Rectal smooth muscle tissue (tissue), 1 donor: ENCODE measurements around the gene LRRC19.

Source experiments
- H3K27ac ChIP-seq: one replicate; pipeline ENCODE4 v1.7.0; 2013; ENCODE audit warnings: low read depth, low read length, inconsistent platforms
- H3K27me3 ChIP-seq: one replicate; pipeline ENCODE4 v1.7.0; 2013; ENCODE audit warnings: low read length; ENCODE audit not compliant: control insufficient read depth, insufficient read depth
- H3K36me3 ChIP-seq: one replicate; pipeline ENCODE4 v1.7.0; 2013; ENCODE audit warnings: low read length; ENCODE audit not compliant: control insufficient read depth, insufficient read depth
- H3K4me1 ChIP-seq: one replicate; pipeline ENCODE4 v1.7.0; 2013; ENCODE audit warnings: low read length; ENCODE audit not compliant: control insufficient read depth, insufficient read depth
- H3K4me3 ChIP-seq: one replicate; pipeline ENCODE4 v1.7.0; 2013; ENCODE audit warnings: low read length
- H3K9ac ChIP-seq: one replicate; pipeline ENCODE4 v1.7.0; 2013; ENCODE audit warnings: low read length

LRRC19 gene

DNA sequence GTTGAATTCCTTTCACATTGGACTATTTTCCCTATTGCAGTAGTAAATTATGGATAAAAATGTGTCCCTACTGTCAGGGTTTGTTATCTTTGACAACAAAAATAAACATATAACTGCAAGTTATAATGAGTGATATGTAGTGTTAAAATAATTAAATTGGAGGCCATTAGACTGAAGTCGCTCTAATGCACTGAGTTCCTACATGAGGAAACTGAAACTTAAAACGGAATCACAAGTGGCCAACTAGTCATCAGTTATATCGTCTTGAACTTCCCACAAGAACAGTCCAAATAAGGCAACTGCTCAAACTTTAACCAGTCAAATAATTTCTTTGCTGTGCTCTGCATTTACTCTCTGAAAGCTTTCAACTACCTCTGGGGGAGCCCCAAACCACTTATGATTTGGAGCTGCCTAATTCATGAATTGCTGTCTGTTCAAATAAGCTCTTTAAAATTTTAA is 51.4 kb downstream of the LRRC19 start:
- Histone ChIP-seq H3K27me3 (no peaks in the 10 kb centered on the region), H3K36me3 (no peaks in the 10 kb centered on the region), H3K4me1 (no peaks in the 10 kb centered on the region), H3K27ac (no peak overlapping the region), H3K4me3 (no peak overlapping the region), H3K9ac (no peak overlapping the region)

DNA sequence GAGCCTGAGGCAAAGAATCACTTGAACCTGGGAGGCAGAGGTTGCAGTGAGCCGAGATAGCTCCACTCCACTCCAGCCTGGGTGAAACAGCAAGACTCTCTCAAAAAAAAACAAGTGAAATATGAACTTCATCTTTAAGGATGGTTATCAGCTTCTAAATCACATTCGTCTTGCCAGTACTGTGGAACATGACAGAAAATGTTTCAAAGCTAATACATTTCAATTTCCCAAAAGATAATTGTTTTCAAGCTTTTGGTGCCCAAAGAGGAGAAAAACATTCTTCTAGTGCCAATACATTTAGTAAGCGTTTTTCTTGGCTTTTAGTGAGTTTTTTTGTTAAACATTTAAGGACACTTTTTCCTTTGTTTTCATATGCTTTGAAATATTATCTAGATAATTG is 53.7 kb downstream of the LRRC19 start:
- no peaks in the 10 kb centered on the region for H3K27me3 ChIP-seq
- no peak overlapping the region for H3K27ac ChIP-seq

DNA sequence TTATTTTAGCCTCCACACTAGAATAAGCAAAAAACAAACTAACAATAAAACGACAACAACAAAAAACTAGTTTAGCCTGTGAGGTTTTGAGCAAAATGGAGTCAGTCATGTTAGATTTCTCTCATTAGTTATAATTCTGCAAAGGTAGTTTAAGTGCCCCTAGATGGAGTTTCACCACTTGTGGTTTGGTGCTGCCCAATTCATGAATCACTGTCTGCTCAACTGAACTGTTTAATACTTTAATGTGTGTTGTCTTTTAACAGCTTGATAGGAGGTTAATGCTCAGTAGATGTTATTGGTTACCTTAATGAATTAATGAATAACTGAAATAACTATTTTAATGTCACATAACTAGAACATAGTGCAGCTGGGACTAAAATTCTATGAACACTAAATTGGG is 55.0 kb downstream of the LRRC19 start:
- Histone ChIP-seq H3K9ac (no peak overlapping the region), H3K36me3 (no peaks in the 10 kb centered on the region), H3K4me3 (no peak overlapping the region), H3K27ac (no peak overlapping the region), H3K4me1 (peaks cover 2% of the 10 kb centered on the region), H3K27me3 (no peaks in the 10 kb centered on the region)

More for the DNA sequence above, 53.7 kb downstream of the LRRC19 start:
- H3K4me3 ChIP-seq: no peak overlapping the region
- no peaks in the 10 kb centered on the region for H3K4me1 ChIP-seq
- H3K9ac ChIP-seq: no peak overlapping the region
- no peaks in the 10 kb centered on the region for H3K36me3 ChIP-seq

DNA sequence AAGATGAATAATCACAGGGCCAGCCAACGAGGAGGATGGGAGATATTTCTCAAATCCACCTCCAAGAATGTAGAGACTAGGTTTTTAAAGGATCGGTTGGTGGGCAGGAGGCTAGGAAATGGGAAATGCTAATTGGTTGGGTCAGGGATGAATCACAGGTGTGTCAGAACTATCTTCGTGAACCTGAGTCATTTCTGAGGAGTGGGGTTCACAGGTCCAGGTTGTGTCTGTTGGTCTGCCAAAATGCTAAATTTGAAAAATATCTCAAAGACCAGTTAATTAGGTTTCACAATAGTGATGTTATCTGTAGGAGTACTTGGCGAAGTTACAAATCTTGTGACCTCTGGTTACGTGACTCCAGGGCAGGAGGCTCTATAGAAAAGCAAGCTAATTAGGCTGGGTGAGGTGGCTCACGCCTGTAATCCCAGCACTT is 55.8 kb downstream of the LRRC19 start:
- Histone ChIP-seq H3K36me3 (no peaks in the 10 kb centered on the region), H3K4me3 (no peak overlapping the region), H3K27ac (no peak overlapping the region), H3K9ac (no peak overlapping the region), H3K27me3 (no peaks in the 10 kb centered on the region), H3K4me1 (peaks cover 4% of the 10 kb centered on the region)

DNA sequence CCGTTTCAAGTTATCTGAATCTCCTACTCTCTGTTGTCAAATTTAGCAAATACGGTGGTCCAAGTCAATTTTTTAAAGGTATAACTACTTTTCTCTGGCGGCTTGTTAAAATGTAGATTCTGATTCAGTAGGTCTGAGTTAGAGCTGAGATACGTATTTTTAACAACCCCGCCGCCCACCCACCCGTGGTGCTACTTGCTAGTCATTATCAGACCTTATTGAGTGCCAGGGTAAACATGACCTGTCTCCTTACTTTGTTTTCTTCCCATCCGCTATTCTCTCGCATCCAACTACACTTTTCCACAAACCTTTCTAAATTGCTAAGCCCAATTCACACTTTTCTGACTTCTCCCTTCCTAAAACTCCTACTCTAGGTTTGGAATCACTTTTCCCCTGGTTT is 57.7 kb downstream of the LRRC19 start:
- Histone ChIP-seq H3K9ac (no peak overlapping the region), H3K4me3 (peak overlapping the region; percentile 95), H3K36me3 (no peaks in the 10 kb centered on the region), H3K27ac (peak overlapping the region; percentile 97), H3K27me3 (no peaks in the 10 kb centered on the region), H3K4me1 (peaks cover 4% of the 10 kb centered on the region)

DNA sequence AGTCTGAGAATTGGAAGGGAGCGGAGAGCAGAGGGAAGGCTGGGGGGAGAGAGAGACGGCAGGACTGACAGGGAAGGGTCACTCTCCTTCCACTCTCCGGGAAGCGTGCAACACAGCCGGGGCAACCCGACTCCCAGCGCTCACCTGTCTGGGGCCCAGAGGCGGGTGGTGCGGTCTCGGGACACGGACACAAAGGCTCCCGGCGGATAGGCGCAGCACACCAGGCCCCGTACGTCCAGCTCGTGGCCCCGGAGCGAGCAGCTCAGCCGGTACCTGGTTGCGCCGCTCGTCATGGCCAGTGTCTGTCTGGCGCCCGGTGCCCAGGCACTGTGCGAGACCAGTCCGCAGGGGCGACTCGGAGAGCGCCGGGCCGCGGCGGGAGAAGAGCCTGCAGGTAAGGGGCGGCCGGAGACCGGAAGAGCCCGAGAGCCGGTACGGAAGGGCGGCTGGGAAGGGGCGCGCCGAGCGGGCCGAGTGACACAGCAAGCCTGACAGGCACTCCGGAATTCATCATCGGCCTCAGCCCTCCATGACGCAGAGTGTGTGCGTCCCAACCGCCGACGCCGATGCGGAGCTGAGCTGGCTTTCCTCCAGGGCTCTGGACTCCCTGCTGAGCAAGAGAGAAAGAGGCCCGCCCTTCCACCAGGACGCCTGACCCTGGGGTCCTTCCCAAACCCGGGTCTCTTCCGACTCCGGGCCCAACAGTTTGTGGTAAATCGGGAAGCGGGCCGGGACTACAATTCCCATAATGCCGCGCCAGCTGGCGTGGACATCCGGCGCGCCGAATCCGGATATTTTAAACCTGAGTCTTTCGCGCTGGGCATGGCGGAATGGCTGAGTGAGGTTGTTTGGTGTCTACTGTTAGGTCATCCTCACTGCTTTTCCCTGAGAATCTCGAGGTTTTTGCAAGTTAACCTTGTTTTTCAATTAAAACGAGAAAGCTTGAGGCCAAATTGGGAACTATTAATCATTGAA is 58.4 kb downstream of the LRRC19 start, which contains the start of gene PLAA:
Gene PLAA (minus strand): TSS at position 490 of the 975 bp plus-strand sequence. CDS start 197 bp downstream, at position 293.
- Histone ChIP-seq H3K9ac (peak within 1 kb of the TSS; percentile 97), H3K36me3 (no peaks in the 10 kb centered on the region), H3K27me3 (no peaks in the 10 kb centered on the region), H3K27ac (peak within 1 kb of the TSS; percentile 97), H3K4me3 (peak within 1 kb of the TSS; percentile 95), H3K4me1 (peaks cover 4% of the 10 kb centered on the region)

DNA sequence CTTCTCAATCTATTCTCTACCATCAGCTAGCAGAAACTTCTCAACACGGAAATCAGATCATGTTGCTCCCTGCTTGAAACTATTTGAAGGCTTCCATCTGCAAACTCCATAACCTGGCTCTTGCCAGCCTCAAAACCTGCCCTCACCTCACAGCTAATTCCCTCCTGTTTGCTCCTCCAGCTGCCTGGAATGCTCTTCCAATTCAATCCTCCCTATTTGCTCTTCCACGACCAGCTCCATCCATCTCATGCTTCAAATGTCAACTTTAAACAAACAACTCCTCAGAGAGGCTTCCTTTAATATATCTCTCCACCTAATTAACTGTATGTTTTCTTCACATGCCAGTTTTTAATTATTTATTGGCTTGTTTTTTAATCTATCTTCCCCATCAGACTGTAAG is 59.9 kb downstream of the LRRC19 start:
- Histone ChIP-seq H3K27me3 (no peaks in the 10 kb centered on the region), H3K9ac (no peak overlapping the region), H3K4me3 (peak overlapping the region; percentile 95), H3K27ac (no peak overlapping the region), H3K36me3 (no peaks in the 10 kb centered on the region), H3K4me1 (peaks cover 4% of the 10 kb centered on the region)
